ENCODE results near the gene PSENEN.

- TF ChIP-seq CTCF (IDR thresholded peaks at IDR 0.05) = no peak
- no peak for TF ChIP-seq POLR2A (IDR thresholded peaks at IDR 0.05)
These were observed 32.5 kb downstream of the PSENEN start for GRCh38 chr19:35777961-35778360.

All from right lobe of liver (tissue), 4 donors.